Hematopoietic multipotent progenitor cell treated with erythropoietin and hydrocortisone succinate and interleukin-3 and kit ligand, for 8 days (in vitro differentiated cells): ENCODE results near the gene HOXA10.

Source experiments
- DNase-seq: peaks from one replicate; pipeline ENCODE4 v3.0.0-alpha.2; 2015

HOXA10 gene

GRCh38 chr7:27165089-27165995, 8.8 kb downstream of the HOXA10 start, which contains the start of gene HOXA9:
Gene HOXA9, minus strand, starts transcription at chr7:27165537. Its CDS starts 80 bp downstream, at chr7:27165457.
- DNase-seq, result peak; percentile 75

- DNase-seq, result no peak
Measured at GRCh38 chr7:27164367-27165088, 9.6 kb downstream of the HOXA10 start.

- DNase-seq, result no peak
Measured at GRCh38 chr7:27164045-27164366, 10.1 kb downstream of the HOXA10 start.

GRCh38 chr7:27163288-27164044, 10.7 kb downstream of the HOXA10 start:
- DNase-seq, result no peak

- DNase-seq, result no peak
Measured at GRCh38 chr7:27162561-27163287, 11.4 kb downstream of the HOXA10 start.

- no peak for DNase-seq
Measured at GRCh38 chr7:27161721-27162560, 12.2 kb downstream of the HOXA10 start.

GRCh38 chr7:27161214-27161720, 12.9 kb downstream of the HOXA10 start:
- DNase-seq, result no peak

GRCh38 chr7:27160546-27161213, 13.4 kb downstream of the HOXA10 start:
- peak; percentile 75 for DNase-seq

- DNase-seq, result no peak
Measured at GRCh38 chr7:27160145-27160545, 14.0 kb downstream of the HOXA10 start.

GRCh38 chr7:27159266-27160144, 14.6 kb downstream of the HOXA10 start:
- no peak for DNase-seq

GRCh38 chr7:27158436-27159265, 15.5 kb downstream of the HOXA10 start:
- no peak for DNase-seq

- DNase-seq, result no peak
Measured at GRCh38 chr7:27157702-27158431, 16.3 kb downstream of the HOXA10 start.

- no peak for DNase-seq
Measured at GRCh38 chr7:27156916-27157701, 17.0 kb downstream of the HOXA10 start.

GRCh38 chr7:27156508-27156898, 17.6 kb downstream of the HOXA10 start, which contains the start of gene HOXA7:
Gene HOXA7, minus strand, starts transcription at chr7:27156675. Its CDS starts 130 bp downstream, at chr7:27156545.
- no peak for DNase-seq

GRCh38 chr7:27155816-27156507, 18.2 kb downstream of the HOXA10 start:
- DNase-seq, result no peak
